Testis (tissue), 2 donors: ENCODE data around the gene DNM3.

Experiments
- CTCF ChIP-seq, 3 experiments: fragments of 450-650 bp in 2 of 3; fragments of 200-600 bp in 1 of 3; sonication (generic) in 1 of 3; IDR thresholded peaks; one replicate each; pipeline ENCODE4 v1.5.1; 2016 to 2019; ENCODE audit warnings: antibody characterized with exemption in 3 of 3, mild to moderate bottlenecking in 2 of 3, moderate library complexity in 1 of 3
- POLR2A ChIP-seq: fragments of 450-650 bp; IDR thresholded peaks from one replicate; pipeline ENCODE4 v1.6.1; 2017; ENCODE audit warnings: antibody characterized with exemption, mild to moderate bottlenecking, moderate library complexity

GRCh38 chr1:171940368-171940767, 99.1 kb downstream of the DNM3 start:
- TF ChIP-seq CTCF (IDR thresholded peaks at IDR 0.05) = no peak
- no peak for TF ChIP-seq POLR2A
